ENCODE data around the gene NEK1.

DNA sequence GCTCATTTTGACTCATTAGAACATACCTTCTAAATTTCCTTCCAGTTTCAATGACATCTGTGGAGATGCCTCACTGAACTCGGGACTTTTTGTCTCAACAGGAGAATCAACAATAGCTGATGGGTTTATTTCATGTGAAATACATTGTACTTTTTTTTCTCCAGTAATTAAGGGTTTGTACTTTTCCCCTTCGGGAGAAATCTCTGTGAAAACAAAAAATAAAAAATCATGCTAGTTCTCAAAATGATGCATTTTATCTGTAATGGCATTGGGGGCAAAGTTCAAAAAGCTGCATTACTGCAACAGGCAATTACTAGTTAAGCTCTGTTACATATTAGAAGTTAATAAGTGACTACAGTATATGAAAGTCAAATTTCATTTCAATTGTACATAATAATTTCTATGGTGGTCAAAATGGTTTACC lies 174.3 kb downstream of the NEK1 start:
- TF ChIP-seq POLR2A (IDR thresholded peaks at IDR 0.05; ENCODE audit: low read depth, low read length) (no peak), TAF1 (IDR thresholded peaks at IDR 0.05; ENCODE audit: borderline replicate concordance, low read depth, low read length) (no peak), POLR2AphosphoS5 (IDR thresholded peaks at IDR 0.05; ENCODE audit: low read depth, low read length) (no peak)
